Neural cell (in vitro differentiated cells): Measurements from ENCODE around the gene BPIFB4. TPM values are rescaled to one million over a fixed set of nuclear protein-coding genes. Genes with fewer than 3 reads are reported as not detected.

Experiments
- H2AFZ ChIP-seq: fragments of 200-600, 300-800 bp; sonication (generic), shearing (Covaris generic); 2 replicates; pipeline ENCODE4 v1.6.0; 2014; ENCODE audit warnings: low read depth, mild to moderate bottlenecking, antibody characterized with exemption, low read length, moderate library complexity
- H3F3A ChIP-seq: fragments of 200-600 bp; shearing (Covaris generic); 2 replicates; pipeline ENCODE4 v1.6.1; 2016; ENCODE audit warnings: mild to moderate bottlenecking, moderate library complexity, mixed read lengths, antibody characterized with exemption, low read length; ENCODE audit not compliant: insufficient read depth, poor library complexity, severe bottlenecking
- H3K27ac ChIP-seq: fragments of 200-600, 300-800 bp; sonication (generic), shearing (Covaris generic); 2 replicates; pipeline ENCODE4 v1.5.1; 2014; ENCODE audit warnings: mild to moderate bottlenecking, low read length, moderate library complexity
- H3K27me3 ChIP-seq: fragments of 300-800, 200-600 bp; sonication (generic), shearing (Covaris generic); 2 replicates; pipeline ENCODE4 v1.6.0; 2014; ENCODE audit warnings: mild to moderate bottlenecking, low read depth, low read length, moderate library complexity; ENCODE audit not compliant: insufficient read depth
- H3K36me3 ChIP-seq: fragments of 300-800, 200-600 bp; sonication (generic), shearing (Covaris generic); 2 replicates; pipeline ENCODE4 v1.5.1; 2014; ENCODE audit warnings: mild to moderate bottlenecking, antibody characterized with exemption, low read length, moderate library complexity; ENCODE audit not compliant: insufficient read depth
- H3K4me2 ChIP-seq: fragments of 300-800, 200-600 bp; sonication (generic), shearing (Covaris generic); 2 replicates; pipeline ENCODE4 v1.6.0; 2014; ENCODE audit warnings: mild to moderate bottlenecking, low read length
- H3K4me3 ChIP-seq: fragments of 300-800, 200-600 bp; sonication (generic), shearing (Covaris generic); 2 replicates; pipeline ENCODE4 v1.5.1; 2014; ENCODE audit warnings: mild to moderate bottlenecking, low read length, moderate library complexity
- H3K79me2 ChIP-seq: fragments of 200-600 bp; shearing (Covaris generic); replicated peaks from 2 replicates; pipeline ENCODE4 v1.6.0; 2014; ENCODE audit warnings: mild to moderate bottlenecking, low read length, moderate library complexity; ENCODE audit not compliant: insufficient read depth
- H3K9ac ChIP-seq: fragments of 300-800, 200-600 bp; sonication (generic), shearing (Covaris generic); 2 replicates; pipeline ENCODE4 v1.6.1; 2016; ENCODE audit warnings: mild to moderate bottlenecking, low read length, mixed read lengths
- H3K9me2 ChIP-seq: fragments of 200-600 bp; shearing (Covaris generic); 2 replicates; pipeline ENCODE4 v1.6.1; 2016; ENCODE audit warnings: mild to moderate bottlenecking, low read length, mixed read lengths; ENCODE audit not compliant: insufficient read depth
- H3K9me3 ChIP-seq: fragments of 200-600, 300-800 bp; sonication (generic), shearing (Covaris generic); 2 replicates; pipeline ENCODE4 v1.6.1; 2016; ENCODE audit warnings: mild to moderate bottlenecking, mixed run types, low read length, moderate library complexity, mixed read lengths
- H4K20me1 ChIP-seq: fragments of 200-600 bp; shearing (Covaris generic); 2 replicates; pipeline ENCODE4 v1.6.1; 2016; ENCODE audit warnings: mild to moderate bottlenecking, mixed run types; ENCODE audit not compliant: insufficient read depth
- CTCF ChIP-seq: fragments of 450-650 bp; IDR thresholded peaks from 2 replicates; pipeline ENCODE4 v1.5.1; 2014; ENCODE audit warnings: antibody characterized with exemption, mild to moderate bottlenecking, moderate library complexity; ENCODE audit not compliant: poor library complexity, severe bottlenecking
- EP300 ChIP-seq: fragments of 450-650 bp; conservative IDR thresholded peaks from 2 replicates; pipeline ENCODE4 v1.6.1; 2014; ENCODE audit warnings: antibody characterized with exemption, mild to moderate bottlenecking, moderate library complexity; ENCODE audit not compliant: poor library complexity, severe bottlenecking
- EZH2 ChIP-seq: fragments of 200-600, 300-800 bp; shearing (Covaris generic), sonication (generic); IDR thresholded peaks from 2 replicates; pipeline ENCODE4 v1.6.1; 2014; ENCODE audit warnings: antibody characterized with exemption, low read length, borderline replicate concordance, mild to moderate bottlenecking; ENCODE audit not compliant: insufficient read depth, poor library complexity, severe bottlenecking
- MXI1 ChIP-seq: fragments of 450-650 bp; conservative IDR thresholded peaks from 2 replicates; pipeline ENCODE4 v1.6.1; 2014; ENCODE audit warnings: antibody characterized with exemption, mild to moderate bottlenecking; ENCODE audit not compliant: poor library complexity, severe bottlenecking
- POLR2AphosphoS5 ChIP-seq: IDR thresholded peaks from 2 replicates; pipeline ENCODE4 v1.6.1; 2012
- RAD21 ChIP-seq: fragments of 450-650 bp; conservative IDR thresholded peaks from 2 replicates; pipeline ENCODE4 v1.6.1; 2014; ENCODE audit warnings: antibody characterized with exemption, mild to moderate bottlenecking, moderate library complexity
- REST ChIP-seq: IDR thresholded peaks from 2 replicates; pipeline ENCODE4 v1.6.1; 2012; ENCODE audit warnings: borderline replicate concordance
- SMC3 ChIP-seq: fragments of 450-650 bp; conservative IDR thresholded peaks from 2 replicates; pipeline ENCODE4 v1.6.1; 2014; ENCODE audit warnings: antibody characterized with exemption, mild to moderate bottlenecking, moderate library complexity; ENCODE audit not compliant: poor library complexity
- TAF1 ChIP-seq: IDR thresholded peaks from 2 replicates; pipeline ENCODE4 v1.6.1; 2012; ENCODE audit warnings: low read depth
- polyA plus RNA-seq: library from polyadenylated mRNA; depleted of rRNA; stranded (reverse); fragments of >200 nt; gene quantifications from 2 replicates; pipeline ENCODE4 v1.2.3, GENCODE V29; 2014

The BPIFB4 gene
- polyA plus RNA-seq, 1 donor from 2014 or later = not detected

- TF ChIP-seq REST (no peak), POLR2AphosphoS5 (no peak), MXI1 (no peak), RAD21 (no peak), SMC3 (no peak), CTCF (no peak), EZH2 (no peak), EP300 (no peak), TAF1 (no peak)
- Histone ChIP-seq H3F3A (no peaks in the 10 kb centered on the region), H4K20me1 (no peaks in the 10 kb centered on the region), H3K27ac (no peak overlapping the region), H3K79me2 (no peaks in the 10 kb centered on the region), H3K9me2 (no peaks in the 10 kb centered on the region), H3K36me3 (no peaks in the 10 kb centered on the region), H3K9me3 (no peaks in the 10 kb centered on the region), H3K4me3 (no peak overlapping the region), H2AFZ (no peak overlapping the region), H3K27me3 (no peaks in the 10 kb centered on the region), H3K4me2 (no peak overlapping the region), H3K9ac (no peak overlapping the region)
Observed at GRCh38 chr20:33139467-33139866, 60.0 kb downstream of the BPIFB4 start.

- Histone ChIP-seq H3K9me2 (no peaks in the 10 kb centered on the region), H4K20me1 (no peaks in the 10 kb centered on the region), H3K4me2 (no peak overlapping the region), H3K9ac (no peak overlapping the region), H3K27ac (no peak overlapping the region), H3K9me3 (no peaks in the 10 kb centered on the region), H2AFZ (no peak overlapping the region), H3K36me3 (no peaks in the 10 kb centered on the region), H3K27me3 (no peaks in the 10 kb centered on the region), H3F3A (no peaks in the 10 kb centered on the region), H3K79me2 (no peaks in the 10 kb centered on the region), H3K4me3 (no peak overlapping the region)
- TF ChIP-seq EZH2 = no peak
- no peak for TF ChIP-seq SMC3
- TF ChIP-seq MXI1 = no peak
- no peak for TF ChIP-seq TAF1
- no peak for TF ChIP-seq EP300
- no peak for TF ChIP-seq RAD21
- TF ChIP-seq REST = no peak
- no peak for TF ChIP-seq POLR2AphosphoS5
- no peak for TF ChIP-seq CTCF
Observed at GRCh38 chr20:33145521-33145920, 66.1 kb downstream of the BPIFB4 start.
